GM18858 (cell line): ENCODE results near the gene P3H3.

ENCODE experiments used
- ATAC-seq: cut with Tn5 transposase; IDR thresholded peaks from one replicate; pipeline ENCODE4 v1.9.1; 2021; ENCODE audit not compliant: unreplicated experiment

Gene P3H3

GRCh38 chr12:6796576-6796975, 31.6 kb upstream of the P3H3 start:
- ATAC-seq, result no peak

GRCh38 chr12:6799147-6799546, 29.1 kb upstream of the P3H3 start:
- no peak for ATAC-seq

GRCh38 chr12:6807170-6807569, 21.0 kb upstream of the P3H3 start:
- ATAC-seq, result no peak

- no peak for ATAC-seq
Measured at GRCh38 chr12:6809056-6809455, 19.2 kb upstream of the P3H3 start.

- ATAC-seq, result no peak
Measured at GRCh38 chr12:6810758-6811157, 17.4 kb upstream of the P3H3 start.

- ATAC-seq, result no peak
Measured at GRCh38 chr12:6813363-6813762, 14.8 kb upstream of the P3H3 start.

GRCh38 chr12:6816598-6816997, 11.6 kb upstream of the P3H3 start:
- ATAC-seq, result no peak

GRCh38 chr12:6817098-6817497, 11.1 kb upstream of the P3H3 start:
- ATAC-seq, result no peak

GRCh38 chr12:6817662-6818157, 10.5 kb upstream of the P3H3 start:
- no peak for ATAC-seq

GRCh38 chr12:6818222-6818621, 10.0 kb upstream of the P3H3 start:
- ATAC-seq, result no peak

GRCh38 chr12:6818645-6819044, 9.6 kb upstream of the P3H3 start:
- no peak for ATAC-seq

GRCh38 chr12:6819106-6820030, 8.8 kb upstream of the P3H3 start:
- ATAC-seq, result no peak

GRCh38 chr12:6820166-6820565, 8.0 kb upstream of the P3H3 start:
- ATAC-seq, result no peak

GRCh38 chr12:6821591-6822425, 6.4 kb upstream of the P3H3 start, which contains the start of gene GPR162:
TSS of gene GPR162 (plus strand) at chr12:6821821. CDS start at chr12:6823899, 2,078 bp downstream.
- ATAC-seq, result no peak

GRCh38 chr12:6822426-6823135, 5.6 kb upstream of the P3H3 start:
- no peak for ATAC-seq

- no peak for ATAC-seq
Measured at GRCh38 chr12:6823182-6824084, 4.8 kb upstream of the P3H3 start.

- ATAC-seq, result no peak
Measured at GRCh38 chr12:6824085-6824775, 4.0 kb upstream of the P3H3 start.

GRCh38 chr12:6824901-6825381, 3.3 kb upstream of the P3H3 start:
- ATAC-seq, result no peak

GRCh38 chr12:6825398-6826124, 2.6 kb upstream of the P3H3 start:
- no peak for ATAC-seq
